Fibroblast of skin of right biceps (primary cell): ENCODE results near the gene ECI1.

Experiments used
- DNase-seq: peaks from one replicate; pipeline ENCODE4 v3.0.0-alpha.2; 2013

Gene ECI1

DNA sequence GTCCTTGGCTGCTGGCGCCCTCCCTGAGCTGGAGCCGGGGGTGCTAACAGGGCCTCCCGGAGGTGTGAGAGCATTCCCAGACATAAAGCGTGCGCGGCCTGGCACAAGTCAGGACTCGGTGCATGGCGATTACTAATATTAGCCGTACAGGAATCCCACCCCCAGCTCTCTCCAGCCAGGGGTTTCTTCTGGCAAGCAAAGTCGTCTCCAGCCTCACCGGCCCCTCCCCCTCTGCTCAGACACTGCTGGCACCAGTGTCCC, 60.0 kb downstream of the ECI1 start:
- DNase-seq = no peak

DNA sequence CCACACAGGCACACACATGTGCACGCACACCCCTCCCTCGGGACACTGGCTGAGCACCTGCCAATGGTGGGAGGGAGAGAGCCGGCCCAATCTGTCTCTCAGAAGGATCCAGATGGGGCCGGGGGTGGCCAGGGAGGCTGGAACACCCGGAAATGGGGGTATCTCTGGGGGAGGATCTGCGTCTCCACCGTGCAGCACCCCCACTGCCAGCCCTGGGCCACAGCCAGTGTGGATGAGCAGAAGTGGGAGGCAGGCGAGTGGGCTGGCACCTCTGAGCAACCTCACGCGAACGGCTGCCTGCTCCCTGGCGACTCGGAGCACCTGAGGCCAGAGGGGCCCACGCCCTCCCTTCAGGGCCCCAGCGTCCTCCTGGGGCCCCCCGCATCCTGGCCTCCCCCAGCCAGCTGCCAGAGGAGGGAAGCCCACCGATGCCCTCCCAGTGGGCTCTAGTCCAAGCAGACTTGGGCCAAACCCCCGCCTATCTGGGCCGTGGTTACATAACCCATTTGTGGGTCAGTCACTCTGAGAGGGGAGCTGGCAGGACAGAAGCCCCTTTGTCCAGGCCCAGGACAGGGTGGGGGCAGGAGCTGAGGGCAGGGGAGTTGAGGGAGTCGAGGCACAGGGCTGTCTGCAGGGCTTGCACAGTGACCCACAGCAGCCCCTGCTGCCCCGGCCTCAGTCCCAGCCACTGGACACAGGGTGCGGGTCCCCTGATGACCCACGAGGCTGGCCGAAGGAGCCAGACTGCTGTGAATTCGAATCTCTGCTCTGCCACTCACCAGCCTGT, 60.5 kb downstream of the ECI1 start:
- DNase-seq = no peak

DNA sequence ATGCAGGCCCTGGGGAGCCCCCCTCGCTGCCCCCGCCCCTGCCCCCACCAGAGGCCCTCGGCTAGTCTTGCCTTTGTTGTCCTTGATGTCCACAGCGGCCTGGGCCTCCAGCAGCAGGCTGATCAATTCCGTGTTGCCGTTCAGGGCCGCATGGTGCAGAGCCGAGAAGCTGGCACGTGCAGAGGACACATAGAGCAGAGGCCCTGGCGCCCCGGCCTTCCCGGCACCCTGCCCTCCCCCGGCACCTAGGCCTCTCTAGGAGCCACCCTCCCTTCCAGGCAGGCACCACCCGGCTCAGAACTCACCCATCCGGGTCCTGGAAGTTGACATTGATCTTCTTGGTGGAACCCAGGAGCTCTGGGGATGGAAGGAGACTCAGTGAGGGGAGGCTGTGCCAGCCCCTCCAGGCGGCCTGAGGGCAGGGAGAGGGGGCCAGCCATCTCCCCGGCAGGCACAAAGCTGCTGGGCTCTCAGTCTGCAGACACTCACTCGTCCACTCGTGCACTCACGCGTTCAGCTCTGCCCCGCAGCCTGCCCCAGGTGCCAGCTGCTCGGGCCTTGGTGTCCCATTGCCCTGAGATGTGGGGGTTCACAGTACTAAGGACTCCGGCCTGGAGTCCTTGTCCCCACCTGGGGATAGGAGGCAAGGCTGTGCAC, 61.3 kb downstream of the ECI1 start:
- no peak for DNase-seq
